HG03045 (cell line): ENCODE data around the gene ALDH7A1.

ENCODE experiments used
- ATAC-seq: cut with Tn5 transposase; IDR thresholded peaks from one replicate; pipeline ENCODE4 v1.9.1; 2021; ENCODE audit warnings: mild to moderate bottlenecking, moderate library complexity; ENCODE audit not compliant: unreplicated experiment

Gene ALDH7A1

GRCh38 chr5:126511961-126512360 is 83.1 kb downstream of the ALDH7A1 start:
- ATAC-seq, result no peak

GRCh38 chr5:126509339-126509738 is 85.7 kb downstream of the ALDH7A1 start:
- no peak for ATAC-seq

GRCh38 chr5:126508962-126509279 is 86.1 kb downstream of the ALDH7A1 start:
- ATAC-seq, result no peak

GRCh38 chr5:126508251-126508961 is 86.6 kb downstream of the ALDH7A1 start:
- no peak for ATAC-seq

- ATAC-seq, result no peak
Observed at GRCh38 chr5:126506079-126506478, 88.9 kb downstream of the ALDH7A1 start.

GRCh38 chr5:126503602-126504104 is 91.4 kb downstream of the ALDH7A1 start:
- no peak for ATAC-seq

- no peak for ATAC-seq
Observed at GRCh38 chr5:126501448-126501847, 93.6 kb downstream of the ALDH7A1 start.

GRCh38 chr5:126499853-126500342 is 95.1 kb downstream of the ALDH7A1 start:
- ATAC-seq, result peak; percentile 48

- ATAC-seq, result no peak
Observed at GRCh38 chr5:126499278-126499677, 95.7 kb downstream of the ALDH7A1 start.

GRCh38 chr5:126497506-126497905 is 97.5 kb downstream of the ALDH7A1 start:
- no peak for ATAC-seq

- no peak for ATAC-seq
Observed at GRCh38 chr5:126494393-126494792, 100.6 kb downstream of the ALDH7A1 start.

GRCh38 chr5:126492939-126493338 is 102.1 kb downstream of the ALDH7A1 start:
- no peak for ATAC-seq

- no peak for ATAC-seq
Observed at GRCh38 chr5:126490167-126490940, 104.7 kb downstream of the ALDH7A1 start.

GRCh38 chr5:126488443-126489065 is 106.5 kb downstream of the ALDH7A1 start:
- no peak for ATAC-seq

- no peak for ATAC-seq
Observed at GRCh38 chr5:126487596-126487995, 107.4 kb downstream of the ALDH7A1 start.

GRCh38 chr5:126486332-126486731 is 108.7 kb downstream of the ALDH7A1 start:
- no peak for ATAC-seq

- ATAC-seq, result no peak
Observed at GRCh38 chr5:126484253-126484652, 110.8 kb downstream of the ALDH7A1 start.

GRCh38 chr5:126483156-126483555 is 111.9 kb downstream of the ALDH7A1 start:
- no peak for ATAC-seq

GRCh38 chr5:126482591-126482990 is 112.4 kb downstream of the ALDH7A1 start:
- no peak for ATAC-seq

GRCh38 chr5:126481243-126481642 is 113.8 kb downstream of the ALDH7A1 start:
- no peak for ATAC-seq
